ENCODE data around the gene MAGEA6. TPM values are rescaled to one million over a fixed set of nuclear protein-coding genes. Genes with fewer than 3 reads are reported as not detected.
"Not testable (repeated sequence)": the region's sequence is repeated elsewhere in the genome, so short reads cannot be mapped to it uniquely, and the experiment has no call there.

MAGEA6 gene
- total RNA-seq, 2 experiments from 2014 or later, result not detected

GRCh38 chrX:152735860-152736511, 33.5 kb downstream of the MAGEA6 start:
- CTCF ChIA-PET (ENCODE audit: unreplicated experiment), result no interaction called here
- H3K4me2 ChIP-seq (ENCODE audit: low read length), result no peak overlapping the region
- H3K9me2 ChIP-seq (ENCODE audit: insufficient read depth, low read length), result no peaks in the 10 kb centered on the region
- no peaks in the 10 kb centered on the region for H3K36me3 ChIP-seq (ENCODE audit: insufficient read depth, low read length)
- POLR2A ChIA-PET, result no interaction called here
- no peak overlapping the region for H2AFZ ChIP-seq (ENCODE audit: low read length)
- BruUV-seq (replicated peaks), result no TSS peak
- no peak for DNase-seq (ENCODE audit: low spot score)
- no peaks in the 10 kb centered on the region for H3K4me1 ChIP-seq (ENCODE audit: insufficient read depth, low read length, poor library complexity, severe bottlenecking)
- H4K20me1 ChIP-seq (ENCODE audit: insufficient read depth, low read length), result no peaks in the 10 kb centered on the region
- no peak for TF ChIP-seq EZH2phosphoT487 (IDR thresholded peaks at IDR 0.05; ENCODE audit: borderline replicate concordance, low read depth, low read length)
- TF ChIP-seq CTCF (conservative IDR thresholded peaks at IDR 0.05; ENCODE audit: low read length), result no peak
- no peak overlapping the region for H3K4me3 ChIP-seq (ENCODE audit: low read depth, low read length, poor library complexity, severe bottlenecking)
- no peaks in the 10 kb centered on the region for H3K79me2 ChIP-seq (ENCODE audit: insufficient read depth, low read depth, low read length)
- no peaks in the 10 kb centered on the region for H3K9me3 ChIP-seq (ENCODE audit: low read length)
- H3K27ac ChIP-seq (ENCODE audit: low read depth, low read length, poor library complexity, severe bottlenecking), result no peak overlapping the region
- intact Hi-C loops (cut with micrococcal nuclease; ENCODE audit: unreplicated experiment), result no loop called here

DNA sequence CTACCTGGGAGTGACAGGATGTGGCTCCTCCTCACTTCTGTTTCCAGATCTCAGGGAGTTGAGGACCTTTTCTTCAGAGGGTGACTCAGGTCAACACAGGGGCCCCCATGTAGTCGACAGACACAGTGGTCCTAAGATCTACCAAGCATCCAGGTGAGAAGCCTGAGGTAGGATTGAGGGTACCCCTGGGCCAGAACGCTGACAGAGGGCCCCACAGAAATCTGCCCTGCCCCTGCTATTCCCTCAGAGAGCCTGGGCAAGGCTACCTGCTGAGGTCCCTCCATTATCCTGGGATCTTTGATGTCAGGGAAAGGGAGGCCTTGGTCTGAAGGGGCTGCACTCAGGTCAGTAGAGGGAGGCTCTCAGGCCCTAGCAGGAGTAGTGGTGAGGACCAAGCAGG, 34.4 kb downstream of the MAGEA6 start:
- H3K9me2 ChIP-seq (ENCODE audit: insufficient read depth, low read length), result no peaks in the 10 kb centered on the region
- no peaks in the 10 kb centered on the region for H4K20me1 ChIP-seq (ENCODE audit: insufficient read depth, low read length)
- TF ChIP-seq EZH2phosphoT487 (IDR thresholded peaks at IDR 0.05; ENCODE audit: borderline replicate concordance, low read depth, low read length) (no peak), CTCF (conservative IDR thresholded peaks at IDR 0.05; ENCODE audit: low read length) (no peak)
- DNase-seq (ENCODE audit: low spot score), result no peak
- no peaks in the 10 kb centered on the region for H3K4me1 ChIP-seq (ENCODE audit: insufficient read depth, low read length, poor library complexity, severe bottlenecking)
- no peak overlapping the region for H2AFZ ChIP-seq (ENCODE audit: low read length)
- H3K4me2 ChIP-seq (ENCODE audit: low read length), result no peak overlapping the region
- ChIA-PET POLR2A (no interaction called here), CTCF (ENCODE audit: unreplicated experiment) (no interaction called here)
- H3K4me3 ChIP-seq (ENCODE audit: low read depth, low read length, poor library complexity, severe bottlenecking), result no peak overlapping the region
- no peaks in the 10 kb centered on the region for H3K36me3 ChIP-seq (ENCODE audit: insufficient read depth, low read length)
- no peaks in the 10 kb centered on the region for H3K9me3 ChIP-seq (ENCODE audit: low read length)
- no peaks in the 10 kb centered on the region for H3K79me2 ChIP-seq (ENCODE audit: insufficient read depth, low read depth, low read length)
- BruUV-seq (replicated peaks), result no TSS peak
- intact Hi-C loops (cut with micrococcal nuclease; ENCODE audit: unreplicated experiment), result no loop called here
- H3K27ac ChIP-seq (ENCODE audit: low read depth, low read length, poor library complexity, severe bottlenecking), result no peak overlapping the region

DNA sequence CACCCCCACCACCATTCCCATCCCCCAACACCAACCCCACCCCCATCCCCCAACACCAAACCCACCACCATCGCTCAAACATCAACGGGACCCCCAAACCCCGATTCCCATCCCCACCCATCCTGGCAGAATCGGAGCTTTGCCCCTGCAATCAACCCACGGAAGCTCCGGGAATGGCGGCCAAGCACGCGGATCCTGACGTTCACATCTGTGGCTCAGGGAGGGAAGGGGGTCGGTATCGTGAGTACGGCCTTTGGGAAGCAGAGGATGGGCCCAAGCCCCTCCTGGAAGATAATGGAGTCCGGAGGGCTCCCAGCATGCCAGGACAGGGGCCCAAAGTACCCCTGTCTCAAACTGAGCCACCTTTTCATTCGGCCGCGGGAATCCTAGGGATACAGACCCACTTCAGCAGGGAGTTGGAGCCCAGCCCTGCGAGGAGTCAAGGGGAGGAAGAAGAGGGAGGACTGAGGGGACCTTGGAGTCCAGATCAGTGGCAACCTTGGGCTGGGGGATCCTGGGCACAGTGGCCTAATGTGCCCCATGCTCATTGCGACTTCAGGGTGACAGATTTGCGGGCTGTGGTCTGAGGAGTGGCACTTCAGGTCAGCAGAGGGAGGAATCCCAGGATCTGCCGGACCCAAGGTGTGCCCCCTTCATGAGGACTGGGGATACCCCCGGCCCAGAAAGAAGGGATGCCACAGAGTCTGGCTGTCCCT, 35.2 kb downstream of the MAGEA6 start:
- intact Hi-C loops (cut with micrococcal nuclease; ENCODE audit: unreplicated experiment); DNase-seq (ENCODE audit: low spot score); H2AFZ ChIP-seq (ENCODE audit: low read length): not testable (repeated sequence)

More for the DNA sequence above, 35.2 kb downstream of the MAGEA6 start:
- H3K9me3 ChIP-seq (ENCODE audit: low read length); H4K20me1 ChIP-seq (ENCODE audit: insufficient read depth, low read length); H3K79me2 ChIP-seq (ENCODE audit: insufficient read depth, low read depth, low read length); H3K9me2 ChIP-seq (ENCODE audit: insufficient read depth, low read length); H3K4me3 ChIP-seq (ENCODE audit: low read depth, low read length, poor library complexity, severe bottlenecking); POLR2A ChIA-PET; H3K36me3 ChIP-seq (ENCODE audit: insufficient read depth, low read length); H3K4me2 ChIP-seq (ENCODE audit: low read length); BruUV-seq (replicated peaks); H3K4me1 ChIP-seq (ENCODE audit: insufficient read depth, low read length, poor library complexity, severe bottlenecking); H3K27ac ChIP-seq (ENCODE audit: low read depth, low read length, poor library complexity, severe bottlenecking); CTCF ChIA-PET (ENCODE audit: unreplicated experiment): not testable (repeated sequence)

Measured in OCI-LY7 (cell line).